T-helper 17 cell (primary cell): ENCODE results near the gene SFMBT1. TPM values are rescaled to one million over a fixed set of nuclear protein-coding genes. Genes with fewer than 3 reads are reported as not detected.

Source experiments
- ATAC-seq: fragments of 150-1000 bp; cut with Tn5 transposase; 2 replicates; pipeline ENCODE4 v1.10.0; 2021; ENCODE audit warnings: mild to moderate bottlenecking, moderate library complexity
- DNase-seq, 3 donors: peaks; one replicate each; pipeline versions ENCODE4 v3.0.0 to v3.0.0-alpha.2; 2020 to 2021
- H3K9me3 ChIP-seq: one replicate; pipeline ENCODE4 v1.7.0; 2013; ENCODE audit warnings: low read length, mild to moderate bottlenecking; ENCODE audit not compliant: control insufficient read depth, poor library complexity, severe bottlenecking
- H3K27ac Mint-ChIP-seq: one replicate; pipeline ENCODE4 v1.8.0; 2022; ENCODE audit warnings: mild to moderate bottlenecking, moderate library complexity, mixed read lengths
- H3K27me3 Mint-ChIP-seq: one replicate; pipeline ENCODE4 v1.8.0; 2022; ENCODE audit warnings: mixed read lengths
- H3K36me3 Mint-ChIP-seq: one replicate; pipeline ENCODE4 v1.8.0; 2022; ENCODE audit warnings: low read depth, mixed read lengths
- H3K4me1 Mint-ChIP-seq: one replicate; pipeline ENCODE4 v1.8.0; 2022; ENCODE audit warnings: mild to moderate bottlenecking, mixed read lengths
- H3K4me3 Mint-ChIP-seq: one replicate; pipeline ENCODE4 v1.8.0; 2022; ENCODE audit warnings: mild to moderate bottlenecking, moderate library complexity, mixed read lengths
- total RNA-seq, 4 donors: library from RNA in 2 of 4; stranded (reverse) in 2 of 4; gene quantifications; one replicate each; pipeline ENCODE4 v1.2.3 and lab custom pipeline; 2022 to 2026

The SFMBT1 gene
- total RNA-seq, 2 donors from 2014 or later: 36.1 to 49.8 TPM

DNA sequence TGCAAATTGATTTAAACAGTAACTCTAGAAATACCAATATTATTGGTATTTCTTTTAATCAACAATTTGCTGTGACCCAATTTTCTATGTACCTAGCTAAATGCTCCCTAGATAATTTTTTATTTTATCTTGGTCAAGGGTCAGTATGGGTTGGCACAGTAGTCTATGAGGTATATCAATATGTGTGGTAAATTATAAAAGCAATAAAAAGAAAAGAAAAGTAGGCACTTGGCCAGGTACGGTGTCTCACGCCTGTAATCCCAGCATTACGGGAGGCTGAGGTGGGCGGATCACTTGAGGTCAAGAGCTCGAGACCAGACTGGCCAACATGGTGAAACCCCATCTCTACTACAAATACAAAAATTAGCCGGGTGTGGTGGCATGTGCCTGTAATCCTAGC is 114.5 kb downstream of the SFMBT1 start:
- no peaks in the 10 kb centered on the region for H3K9me3 ChIP-seq
- ATAC-seq (no peak), DNase-seq (no peak)
- Mint-ChIP-seq H3K27ac (peak overlapping the region; percentile 21), H3K4me1 (peaks cover 18% of the 10 kb centered on the region), H3K36me3 (no peaks in the 10 kb centered on the region), H3K27me3 (no peaks in the 10 kb centered on the region), H3K4me3 (no peak overlapping the region)

DNA sequence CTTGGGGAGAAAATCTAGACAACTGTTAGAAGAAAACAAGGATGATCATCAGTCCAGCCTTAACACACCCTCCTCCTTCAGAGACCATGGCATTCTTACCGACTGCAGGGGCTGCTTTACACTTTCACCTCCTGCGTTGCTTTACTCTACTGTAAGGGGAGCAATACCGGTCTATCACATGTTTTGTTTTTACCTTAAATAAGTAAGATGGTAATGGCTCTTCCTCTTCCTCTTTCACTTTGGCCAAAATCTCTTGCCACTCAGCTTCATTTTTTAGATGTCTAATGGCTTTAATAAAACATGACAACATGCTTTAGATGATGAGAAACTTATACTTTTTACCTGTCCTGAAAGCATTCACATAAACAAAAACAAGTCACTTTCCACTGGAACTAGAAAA is 115.1 kb downstream of the SFMBT1 start:
- H3K27me3 Mint-ChIP-seq: no peaks in the 10 kb centered on the region
- no peaks in the 10 kb centered on the region for H3K36me3 Mint-ChIP-seq
- peaks cover 17% of the 10 kb centered on the region for H3K4me1 Mint-ChIP-seq
- H3K9me3 ChIP-seq: no peaks in the 10 kb centered on the region
- H3K4me3 Mint-ChIP-seq: no peak overlapping the region
- no peak overlapping the region for H3K27ac Mint-ChIP-seq
- no peak for ATAC-seq
- DNase-seq: no peak

DNA sequence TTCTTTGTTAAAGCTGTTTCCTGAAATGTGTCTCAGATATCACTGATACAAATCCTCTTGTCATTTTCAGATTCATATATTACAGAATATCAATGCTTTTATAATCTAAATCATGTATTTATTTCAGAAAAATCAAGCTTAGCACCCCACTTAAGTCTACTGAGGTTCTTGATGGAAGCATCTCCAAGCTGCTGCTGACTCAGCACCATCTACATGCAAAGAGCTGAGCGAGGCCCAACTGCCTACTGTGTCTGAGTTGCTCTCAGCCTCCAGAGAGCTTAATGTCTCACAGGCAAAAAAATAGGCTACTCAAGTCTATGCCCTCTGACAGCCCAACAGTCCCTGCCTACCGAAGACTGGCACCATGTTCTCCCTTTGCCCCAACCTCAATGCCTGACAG is 119.3 kb downstream of the SFMBT1 start:
- Mint-ChIP-seq H3K27me3 (no peaks in the 10 kb centered on the region), H3K4me3 (no peak overlapping the region), H3K36me3 (peaks cover 3% of the 10 kb centered on the region), H3K27ac (no peak overlapping the region), H3K4me1 (peaks cover 18% of the 10 kb centered on the region)
- DNase-seq (no peak), ATAC-seq (no peak)
- H3K9me3 ChIP-seq: no peaks in the 10 kb centered on the region

DNA sequence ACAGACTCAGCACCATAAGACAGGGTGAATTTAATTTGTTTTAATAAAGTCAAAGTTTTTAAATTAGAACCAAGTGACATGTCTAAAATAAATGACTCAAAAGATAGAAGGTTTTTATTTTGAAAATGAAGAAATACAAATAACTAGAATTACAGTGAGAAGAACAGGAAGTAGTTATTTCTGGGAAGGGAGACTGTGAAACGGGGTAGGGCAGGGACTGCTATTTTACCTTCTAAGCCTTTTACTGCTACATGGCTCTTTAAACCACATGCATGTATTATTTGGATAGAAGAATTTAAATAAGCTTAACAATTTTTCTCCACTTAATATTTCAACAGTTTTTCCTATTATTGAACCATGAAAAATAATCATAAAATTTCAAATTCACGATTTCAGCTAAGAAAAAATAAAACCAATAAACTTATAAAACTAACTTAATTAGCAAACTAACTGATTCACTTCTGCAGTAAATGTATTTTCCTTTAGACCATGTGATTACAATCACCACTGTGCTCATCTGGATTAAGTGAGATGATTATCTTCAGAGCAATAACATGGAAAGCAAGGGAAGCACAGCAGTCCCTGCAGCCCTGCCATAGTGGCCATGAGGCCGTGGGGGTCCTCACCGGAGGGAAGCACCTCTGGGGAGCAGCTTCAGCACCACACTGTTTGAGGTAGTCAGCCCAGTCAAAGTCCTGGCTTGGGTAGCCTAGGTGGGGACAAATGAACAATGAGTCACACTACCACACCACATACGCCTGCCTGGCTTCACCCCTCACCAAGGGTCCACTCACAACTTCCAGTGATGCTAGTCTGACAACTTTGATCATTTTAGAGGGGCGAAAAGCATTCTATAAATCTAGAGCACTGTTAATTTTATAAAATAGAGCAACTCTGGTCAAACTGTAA is 120.2 kb downstream of the SFMBT1 start:
- H3K4me1 Mint-ChIP-seq: peaks cover 18% of the 10 kb centered on the region
- H3K36me3 Mint-ChIP-seq: peaks cover 3% of the 10 kb centered on the region
- no peaks in the 10 kb centered on the region for H3K27me3 Mint-ChIP-seq
- ATAC-seq: no peak
- H3K4me3 Mint-ChIP-seq: no peak overlapping the region
- DNase-seq: no peak
- H3K9me3 ChIP-seq: no peaks in the 10 kb centered on the region
- H3K27ac Mint-ChIP-seq: peak overlapping the region; percentile 71

DNA sequence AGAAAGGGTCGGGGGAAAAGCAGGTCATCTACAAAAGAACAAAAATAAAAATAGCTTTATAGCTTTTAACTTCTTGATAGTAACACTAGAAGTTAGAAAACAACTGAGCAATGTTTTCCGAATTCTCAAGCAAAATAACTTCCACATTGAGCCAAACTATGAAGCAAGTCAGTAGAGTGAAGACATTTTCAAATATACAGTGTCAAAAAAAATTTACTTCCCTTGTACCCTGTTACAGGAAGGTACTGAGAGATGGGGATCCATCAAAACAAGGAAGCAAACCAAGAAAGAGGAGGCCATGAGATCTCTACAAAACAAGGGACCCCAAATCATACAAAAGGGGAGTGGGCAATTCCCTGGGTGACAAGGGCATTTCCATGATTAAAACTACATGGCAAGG is 121.9 kb downstream of the SFMBT1 start:
- no peak for ATAC-seq
- no peaks in the 10 kb centered on the region for H3K9me3 ChIP-seq
- peak overlapping the region; percentile 70 for H3K27ac Mint-ChIP-seq

DNA sequence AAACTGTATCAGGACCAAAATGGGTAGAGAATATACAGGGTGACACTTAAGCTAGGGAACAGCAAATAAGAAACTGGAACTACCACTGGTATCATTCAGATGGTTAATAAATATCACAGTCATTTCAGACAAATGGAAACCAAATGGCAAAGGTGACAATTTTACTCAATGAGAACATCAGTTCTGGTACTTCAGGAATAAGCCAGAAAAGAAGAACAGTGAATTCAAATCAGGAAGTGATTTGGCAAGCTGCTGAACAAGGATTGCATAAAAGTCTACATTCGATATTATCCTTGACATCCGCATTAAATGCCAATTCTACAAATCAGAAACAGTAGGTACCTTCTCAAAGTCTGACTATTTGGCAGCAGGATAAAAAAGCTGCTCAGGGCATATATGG is 125.0 kb downstream of the SFMBT1 start:
- no peak overlapping the region for H3K4me3 Mint-ChIP-seq
- no peak for DNase-seq
- no peaks in the 10 kb centered on the region for H3K27me3 Mint-ChIP-seq
- H3K9me3 ChIP-seq: no peaks in the 10 kb centered on the region
- ATAC-seq: no peak
- no peak overlapping the region for H3K27ac Mint-ChIP-seq
- H3K4me1 Mint-ChIP-seq: peaks cover 8% of the 10 kb centered on the region
- H3K36me3 Mint-ChIP-seq: peaks cover 3% of the 10 kb centered on the region

More for the DNA sequence above, 121.9 kb downstream of the SFMBT1 start:
- Mint-ChIP-seq H3K4me1 (peaks cover 18% of the 10 kb centered on the region), H3K4me3 (no peak overlapping the region), H3K27me3 (no peaks in the 10 kb centered on the region), H3K36me3 (peaks cover 3% of the 10 kb centered on the region)
- no peak for DNase-seq

DNA sequence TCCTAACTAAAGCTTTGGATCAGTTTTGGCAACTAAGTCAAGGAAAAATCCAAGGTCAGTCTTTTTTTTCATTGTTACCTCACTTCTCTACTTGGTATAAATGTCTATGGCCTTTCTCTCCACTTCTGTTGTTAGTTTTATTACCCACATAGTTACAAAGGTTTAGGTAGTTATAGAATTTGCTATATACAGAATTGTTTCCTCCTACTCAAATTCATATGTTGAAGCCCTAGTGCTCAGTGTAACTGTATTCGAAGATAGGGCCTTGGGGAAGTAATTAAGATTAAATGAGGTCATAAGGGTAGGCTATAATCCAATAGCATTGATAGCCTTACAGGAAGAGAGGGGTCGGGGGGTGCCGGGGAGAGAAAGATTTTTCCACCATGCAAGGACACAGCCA is 128.8 kb downstream of the SFMBT1 start:
- no peak overlapping the region for H3K27ac Mint-ChIP-seq
- H3K9me3 ChIP-seq: no peaks in the 10 kb centered on the region
- no peaks in the 10 kb centered on the region for H3K36me3 Mint-ChIP-seq
- ATAC-seq (no peak), DNase-seq (no peak)
- peaks cover 2% of the 10 kb centered on the region for H3K4me1 Mint-ChIP-seq
- H3K27me3 Mint-ChIP-seq: no peaks in the 10 kb centered on the region
- no peak overlapping the region for H3K4me3 Mint-ChIP-seq

DNA sequence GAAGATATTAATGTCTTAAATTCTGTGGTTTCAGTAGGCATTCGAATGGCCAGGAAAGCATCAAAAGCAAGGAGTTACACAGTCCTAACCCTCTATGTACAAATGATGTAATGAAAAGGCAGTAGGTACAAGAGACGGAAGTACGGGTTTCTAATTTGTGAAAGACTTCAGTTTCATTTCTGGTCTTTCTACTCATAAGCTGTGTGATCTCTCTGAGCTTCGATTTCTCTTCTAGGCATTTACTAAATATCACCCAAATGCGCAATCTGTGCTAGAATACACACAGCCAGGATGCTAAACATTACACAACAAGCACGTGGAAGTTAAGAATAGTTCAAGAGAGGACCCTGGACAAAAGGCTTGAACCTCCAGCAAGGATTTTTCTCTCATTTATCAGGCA is 130.6 kb downstream of the SFMBT1 start:
- ATAC-seq (no peak), DNase-seq (no peak)
- Mint-ChIP-seq H3K27ac (no peak overlapping the region), H3K27me3 (no peaks in the 10 kb centered on the region), H3K36me3 (no peaks in the 10 kb centered on the region), H3K4me3 (no peak overlapping the region), H3K4me1 (no peaks in the 10 kb centered on the region)
- H3K9me3 ChIP-seq: no peaks in the 10 kb centered on the region

DNA sequence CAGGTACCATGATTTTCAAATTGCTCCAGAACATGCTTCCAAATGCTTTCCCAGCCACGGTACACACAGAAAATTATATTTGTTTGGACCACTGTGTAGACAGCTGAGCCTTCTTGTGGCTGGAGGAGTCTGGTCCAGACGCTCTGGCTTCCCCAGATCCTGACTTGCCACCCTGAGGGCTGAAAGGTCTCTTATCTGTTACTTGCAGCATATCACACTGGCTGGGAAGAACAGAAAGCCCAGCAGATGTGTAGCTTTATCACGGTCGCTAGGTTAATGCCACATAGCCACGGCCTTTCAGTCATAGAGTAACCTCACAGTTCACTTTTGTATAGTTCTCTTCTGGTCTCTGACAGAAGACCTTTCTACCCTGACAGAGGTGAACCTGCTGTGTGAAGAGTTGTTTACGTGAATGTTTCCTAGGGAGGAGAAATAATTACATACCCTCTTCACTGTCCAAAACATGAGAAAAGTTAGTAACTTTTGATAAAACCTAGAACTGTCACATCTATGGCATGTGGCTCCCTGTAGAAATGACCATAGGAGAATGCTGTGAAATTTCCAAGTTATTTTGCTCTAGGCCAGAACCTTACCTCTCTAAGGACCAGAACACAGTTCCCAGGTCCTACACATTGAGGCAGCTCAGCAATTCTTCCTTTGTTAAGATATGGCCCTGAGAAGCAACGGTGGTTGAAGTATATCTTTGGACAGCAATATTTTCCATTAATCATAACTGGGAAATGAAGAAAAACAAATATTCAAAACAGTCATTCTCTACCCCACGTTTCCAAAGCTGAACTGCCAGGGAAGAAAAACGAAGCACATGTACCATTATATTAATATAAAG is 132.8 kb downstream of the SFMBT1 start:
- Mint-ChIP-seq H3K27me3 (no peaks in the 10 kb centered on the region), H3K36me3 (peaks cover 3% of the 10 kb centered on the region), H3K27ac (no peak overlapping the region), H3K4me3 (no peak overlapping the region), H3K4me1 (no peaks in the 10 kb centered on the region)
- no peaks in the 10 kb centered on the region for H3K9me3 ChIP-seq
- no peak for DNase-seq
- ATAC-seq: no peak

DNA sequence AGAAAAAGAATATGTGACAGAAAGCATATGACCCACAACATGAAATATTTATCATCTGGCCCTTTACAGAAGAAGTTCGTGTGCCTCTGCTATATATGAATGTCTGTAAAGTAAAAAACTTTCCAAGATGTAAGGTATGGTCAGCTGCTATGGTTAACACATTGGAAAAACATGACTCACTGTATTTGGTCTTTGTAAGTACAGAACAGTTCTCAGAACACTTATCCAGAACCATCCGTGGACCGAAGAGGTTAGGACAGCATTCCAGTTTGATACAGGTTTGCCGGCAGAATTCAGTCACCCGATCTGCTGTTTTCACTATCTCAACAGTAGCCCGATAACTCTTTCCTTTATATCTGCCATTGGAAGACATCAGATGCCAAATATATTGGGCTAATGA is 135.1 kb downstream of the SFMBT1 start:
- no peaks in the 10 kb centered on the region for H3K9me3 ChIP-seq
- Mint-ChIP-seq H3K27ac (no peak overlapping the region), H3K27me3 (no peaks in the 10 kb centered on the region), H3K4me1 (no peaks in the 10 kb centered on the region), H3K4me3 (no peak overlapping the region), H3K36me3 (peaks cover 3% of the 10 kb centered on the region)
- DNase-seq (no peak), ATAC-seq (no peak)

DNA sequence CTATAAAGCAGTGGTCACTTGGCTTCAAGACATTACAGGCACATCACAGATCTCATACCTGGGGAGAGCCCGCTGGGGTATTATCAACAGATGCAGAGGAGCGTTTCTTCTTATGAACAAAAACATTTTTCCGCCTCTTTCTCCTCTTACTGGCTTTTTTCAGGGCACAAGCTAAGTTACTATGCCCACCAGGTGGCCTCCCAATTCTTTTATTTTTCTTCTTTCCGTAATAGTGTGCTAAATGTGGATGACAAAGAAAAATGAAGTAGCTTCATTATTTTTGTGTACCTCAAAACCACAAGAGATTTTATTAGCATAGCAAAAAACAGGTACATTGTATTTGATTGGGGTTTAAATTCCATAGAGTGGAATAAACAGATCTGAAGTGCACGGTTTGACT is 138.4 kb downstream of the SFMBT1 start:
- peaks cover 3% of the 10 kb centered on the region for H3K36me3 Mint-ChIP-seq

DNA sequence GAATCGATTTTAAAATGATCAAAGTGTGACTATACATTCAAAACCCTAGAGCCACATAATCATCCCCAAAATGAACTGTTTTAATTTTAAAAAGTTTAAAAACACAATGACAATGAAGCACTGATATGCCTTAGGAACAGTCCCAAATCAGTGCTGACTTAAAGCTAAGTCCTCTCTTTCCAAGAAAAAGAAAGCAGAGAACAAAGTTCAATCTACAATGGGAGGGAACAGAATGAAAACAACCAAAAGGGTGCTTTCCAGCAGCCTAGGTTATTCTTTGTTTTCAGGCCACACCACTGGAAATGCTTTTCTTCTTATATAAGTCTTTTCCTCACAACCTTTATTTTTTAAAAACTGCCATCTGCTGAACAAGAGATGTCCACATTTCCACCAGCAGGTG is 141.3 kb downstream of the SFMBT1 start:
- Mint-ChIP-seq H3K27ac (no peak overlapping the region), H3K36me3 (no peaks in the 10 kb centered on the region), H3K4me1 (no peaks in the 10 kb centered on the region), H3K27me3 (no peaks in the 10 kb centered on the region), H3K4me3 (no peak overlapping the region)
- no peaks in the 10 kb centered on the region for H3K9me3 ChIP-seq
- ATAC-seq (no peak), DNase-seq (no peak)

More for the DNA sequence above, 138.4 kb downstream of the SFMBT1 start:
- Mint-ChIP-seq H3K4me3 (no peak overlapping the region), H3K27ac (no peak overlapping the region), H3K27me3 (no peaks in the 10 kb centered on the region), H3K4me1 (no peaks in the 10 kb centered on the region)
- H3K9me3 ChIP-seq: no peaks in the 10 kb centered on the region
- ATAC-seq: no peak
- DNase-seq: no peak

DNA sequence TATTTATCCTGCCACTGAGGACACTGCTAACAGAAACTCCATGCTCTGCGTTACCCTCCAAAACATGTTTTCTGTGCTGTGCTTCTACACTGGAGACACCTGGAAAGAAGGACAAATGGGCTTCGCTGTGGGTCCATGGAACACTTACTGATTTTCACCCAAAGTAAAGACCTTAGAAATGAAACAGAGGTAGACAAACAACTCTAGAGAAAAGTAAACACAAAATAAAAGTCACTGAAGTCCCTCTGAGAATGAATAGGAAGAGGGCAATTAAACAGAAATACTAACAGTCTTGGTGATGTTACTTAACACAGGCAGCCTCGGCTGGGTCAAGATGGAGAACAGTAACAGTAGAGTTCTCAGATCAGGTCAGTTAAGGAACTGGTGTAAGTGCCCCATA is 141.9 kb downstream of the SFMBT1 start:
- H3K4me1 Mint-ChIP-seq: no peaks in the 10 kb centered on the region
- H3K9me3 ChIP-seq: no peaks in the 10 kb centered on the region
- H3K27ac Mint-ChIP-seq: no peak overlapping the region
- no peak overlapping the region for H3K4me3 Mint-ChIP-seq
- DNase-seq (no peak), ATAC-seq (no peak)
- no peaks in the 10 kb centered on the region for H3K27me3 Mint-ChIP-seq
- H3K36me3 Mint-ChIP-seq: no peaks in the 10 kb centered on the region
